GM23338 (cell line): ENCODE measurements around the gene TAF10. TPM values are rescaled to one million over a fixed set of nuclear protein-coding genes. Genes with fewer than 3 reads are reported as not detected.

ENCODE experiments used
- ATAC-seq: fragments of 200-7000 bp; cut with Tn5 transposase; 3 replicates; pipeline ENCODE4 v1.9.1; 2020
- DNase-seq: peaks from one replicate; pipeline ENCODE4 v3.0.0-alpha.2; 2015; ENCODE audit warnings: low spot score
- H2AFZ ChIP-seq: fragments of 200-600 bp; sonication (generic); 2 replicates; pipeline ENCODE4 v1.8.0; 2016; ENCODE audit warnings: antibody characterized with exemption, mild to moderate bottlenecking, moderate library complexity
- H3F3A ChIP-seq: fragments of 200-600 bp; sonication (generic); replicated peaks from 2 replicates; pipeline ENCODE4 v1.8.0; 2017; ENCODE audit warnings: antibody characterized with exemption, mixed run types, low read depth
- H3K27ac ChIP-seq: fragments of 200-600 bp; sonication (generic); 2 replicates; pipeline ENCODE4 v1.6.1; 2016; ENCODE audit warnings: low read depth
- H3K27me3 ChIP-seq: fragments of 200-600 bp; sonication (generic); 2 replicates; pipeline ENCODE4 v1.8.0; 2016; ENCODE audit warnings: mild to moderate bottlenecking, mixed run types, moderate library complexity; ENCODE audit not compliant: insufficient read depth
- H3K36me3 ChIP-seq: fragments of 200-600 bp; sonication (generic); 2 replicates; pipeline ENCODE4 v1.8.0; 2016; ENCODE audit warnings: mild to moderate bottlenecking; ENCODE audit not compliant: insufficient read depth
- H3K4me1 ChIP-seq: fragments of 200-600 bp; sonication (generic); 2 replicates; pipeline ENCODE4 v1.8.0; 2016; ENCODE audit warnings: mild to moderate bottlenecking, moderate library complexity; ENCODE audit not compliant: insufficient read depth
- H3K4me2 ChIP-seq: fragments of 200-600 bp; sonication (generic); 2 replicates; pipeline ENCODE4 v1.7.1; 2017; ENCODE audit warnings: mixed run types
- H3K4me3 ChIP-seq: fragments of 200-600 bp; sonication (generic); 2 replicates; pipeline ENCODE4 v1.6.1; 2016; ENCODE audit warnings: mixed run types
- H3K79me2 ChIP-seq: fragments of 200-600 bp; sonication (generic); replicated peaks from 2 replicates; pipeline ENCODE4 v1.8.0; 2017; ENCODE audit warnings: mild to moderate bottlenecking; ENCODE audit not compliant: insufficient read depth
- H3K9me2 ChIP-seq: fragments of 200-600 bp; sonication (generic); 2 replicates; pipeline ENCODE4 v1.8.0; 2017; ENCODE audit not compliant: insufficient read depth
- H4K20me1 ChIP-seq: fragments of 200-600 bp; sonication (generic); replicated peaks from 2 replicates; pipeline ENCODE4 v1.8.0; 2017; ENCODE audit warnings: mild to moderate bottlenecking; ENCODE audit not compliant: insufficient read depth
- H3K27ac Mint-ChIP-seq: 2 replicates; pipeline ENCODE4 v1.8.0; 2020; ENCODE audit warnings: inconsistent platforms, mild to moderate bottlenecking, moderate library complexity, mixed read lengths
- H3K27me3 Mint-ChIP-seq: 3 replicates; pipeline ENCODE4 v1.8.0; 2022; ENCODE audit warnings: low read depth, mild to moderate bottlenecking, moderate library complexity, mixed read lengths, inconsistent platforms; ENCODE audit not compliant: insufficient read depth, poor library complexity
- H3K36me3 Mint-ChIP-seq: 3 replicates; pipeline ENCODE4 v1.8.0; 2021; ENCODE audit warnings: low read depth, mild to moderate bottlenecking, inconsistent platforms, moderate library complexity, mixed read lengths
- H3K4me1 Mint-ChIP-seq: 3 replicates; pipeline ENCODE4 v1.8.0; 2020; ENCODE audit warnings: mild to moderate bottlenecking, inconsistent platforms, mixed read lengths
- H3K4me3 Mint-ChIP-seq: 3 replicates; pipeline ENCODE4 v1.8.0; 2021; ENCODE audit warnings: moderate library complexity, mild to moderate bottlenecking, inconsistent platforms, mixed read lengths
- H3K9me3 Mint-ChIP-seq: 3 replicates; pipeline ENCODE4 v1.8.0; 2020; ENCODE audit warnings: moderate library complexity, mild to moderate bottlenecking, inconsistent platforms, mixed read lengths
- CREB1 ChIP-seq: fragments of 250-450 bp; sonication (Bioruptor Pico); IDR thresholded peaks from 2 replicates; pipeline ENCODE4 v1.5.0; 2020; ENCODE audit warnings: low read depth, mild to moderate bottlenecking, moderate library complexity
- CTCF ChIP-seq, 2 experiments: fragments of 200-600 bp in 1 of 2; sonication (generic) in 1 of 2; conservative IDR thresholded peaks; 2 replicates each; pipeline versions ENCODE4 v1.5.1 to v1.6.1; 2016 to 2017; ENCODE audit warnings: antibody characterized with exemption in 2 of 2, low read depth in 2 of 2, mild to moderate bottlenecking in 2 of 2, moderate library complexity in 1 of 2
- EZH2 ChIP-seq: fragments of 200-600 bp; sonication (generic); IDR thresholded peaks from one replicate; pipeline ENCODE4 v1.8.0; 2017; ENCODE audit warnings: antibody characterized with exemption, mild to moderate bottlenecking, low read depth; ENCODE audit not compliant: unreplicated experiment
- EZH2phosphoT487 ChIP-seq: fragments of 200-600 bp; sonication (generic); IDR thresholded peaks from one replicate; pipeline ENCODE4 v1.8.1; 2018; ENCODE audit warnings: antibody characterized with exemption; ENCODE audit not compliant: unreplicated experiment
- NANOG ChIP-seq: IDR thresholded peaks from 2 replicates; pipeline ENCODE4 v1.6.1; 2016; ENCODE audit warnings: antibody characterized with exemption, borderline replicate concordance
- POLR2AphosphoS5 ChIP-seq: IDR thresholded peaks from 2 replicates; pipeline ENCODE4 v1.6.1; 2016; ENCODE audit warnings: antibody characterized with exemption, low read depth
- REST ChIP-seq: IDR thresholded peaks from one replicate; pipeline ENCODE4 v1.6.1; 2018; ENCODE audit warnings: antibody characterized with exemption; ENCODE audit not compliant: unreplicated experiment
- STAT1 ChIP-seq: IDR thresholded peaks from one replicate; pipeline ENCODE4 v1.6.1; 2016; ENCODE audit warnings: antibody characterized with exemption; ENCODE audit not compliant: unreplicated experiment
- ZNF331 ChIP-seq: fragments of 250-450 bp; sonication (Bioruptor Pico); IDR thresholded peaks from 2 replicates; pipeline ENCODE4 v1.5.0; 2020; ENCODE audit warnings: low read depth, mild to moderate bottlenecking, moderate library complexity
- ZNF462 ChIP-seq: fragments of 250-450 bp; sonication (Bioruptor Pico); IDR thresholded peaks from 2 replicates; pipeline ENCODE4 v1.5.0; 2020; ENCODE audit warnings: mild to moderate bottlenecking, moderate library complexity
- polyA plus RNA-seq: library from polyadenylated mRNA; unstranded; fragments of >200 nt; fragmentation: Nextera tagmentation; extraction: Ambion mirVana; gene quantifications from 2 replicates; pipeline ENCODE4 v1.2.1, GENCODE V29; 2016
- total RNA-seq: library from RNA; depleted of rRNA; stranded (reverse); fragments of >200 nt; shearing (Covaris generic); gene quantifications from 2 replicates; pipeline ENCODE4 v1.2.3, GENCODE V29; 2014

The TAF10 gene
- total and polyA plus RNA-seq, 2 experiments from 2014 or later: 108 to 253 TPM

DNA sequence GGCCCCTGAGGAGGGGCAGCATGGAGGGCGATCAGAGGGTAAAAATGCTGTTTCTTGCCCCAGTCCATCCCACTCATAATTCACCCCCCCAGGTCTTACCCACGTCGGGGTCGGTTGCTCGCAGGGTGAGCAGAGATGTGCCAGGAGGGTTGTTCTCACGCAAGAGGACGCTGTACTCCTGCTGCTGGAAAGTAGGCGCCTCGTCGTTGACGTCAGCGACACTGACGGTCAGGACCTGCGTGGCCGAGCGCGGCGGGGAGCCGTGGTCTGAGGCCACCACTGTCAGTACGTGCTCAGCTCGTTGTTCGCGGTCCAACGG, 17.5 kb upstream of the TAF10 start:
- H3K27ac ChIP-seq: no peak overlapping the region
- no peak for ATAC-seq
- peak overlapping the region; percentile 69 for H3K4me3 ChIP-seq
- H3K27ac Mint-ChIP-seq: no peak overlapping the region
- peaks cover 9% of the 10 kb centered on the region for H3K4me1 Mint-ChIP-seq
- DNase-seq: peak; percentile 56
- no peaks in the 10 kb centered on the region; the same call in 1 of the 2 replicates for H3F3A ChIP-seq
- H3K9me3 Mint-ChIP-seq: no peaks in the 10 kb centered on the region; the same call in 2 of the 3 replicates
- no peaks in the 10 kb centered on the region; the same call in 1 of the 2 replicates for H3K4me1 ChIP-seq
- no peaks in the 10 kb centered on the region for H4K20me1 ChIP-seq
- H3K9me2 ChIP-seq: no peaks in the 10 kb centered on the region
- H3K27me3 Mint-ChIP-seq: peaks cover 38% of the 10 kb centered on the region
- H3K79me2 ChIP-seq: no peaks in the 10 kb centered on the region
- peak overlapping the region; percentile 94 for H2AFZ ChIP-seq
- H3K4me3 Mint-ChIP-seq: peak overlapping the region; percentile 69
- peaks cover 40% of the 10 kb centered on the region for H3K27me3 ChIP-seq
- H3K36me3 Mint-ChIP-seq: peaks cover 11% of the 10 kb centered on the region
- H3K4me2 ChIP-seq: peak overlapping the region; percentile 88
- no peaks in the 10 kb centered on the region for H3K36me3 ChIP-seq
- TF ChIP-seq NANOG (no peak), CREB1 (CRISPR knock-in tag) (no peak), CTCF (conservative IDR thresholded peaks at IDR 0.05; ENCODE audit: low read depth in 2 of 2) (peak; percentile 27 to 69; a peak in 3 of 4 replicates)

DNA sequence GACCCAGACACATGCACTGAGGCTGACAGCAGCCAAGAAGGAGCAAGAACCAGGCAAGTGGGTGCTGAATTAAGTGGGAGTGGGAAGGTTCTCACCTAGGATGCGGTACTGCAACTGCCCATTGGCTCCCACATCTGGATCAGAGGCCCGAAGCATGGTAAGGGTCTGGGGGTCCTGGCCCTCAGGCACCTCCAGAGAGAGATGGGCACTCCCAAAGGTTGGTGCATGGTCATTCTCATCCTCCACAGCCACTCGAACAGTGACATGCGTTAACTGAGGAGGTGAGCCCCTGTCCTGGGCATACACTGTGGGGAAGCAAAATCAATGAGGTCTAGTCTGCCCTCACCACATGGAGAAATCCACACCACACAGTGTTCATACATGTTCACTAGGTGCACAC, 16.5 kb upstream of the TAF10 start:
- no peak overlapping the region for H3K4me3 ChIP-seq
- ATAC-seq: no peak
- H3K4me2 ChIP-seq: no peak overlapping the region
- H3K4me1 ChIP-seq: no peaks in the 10 kb centered on the region; the same call in 1 of the 2 replicates
- H3K27me3 ChIP-seq: peaks cover 40% of the 10 kb centered on the region
- no peak overlapping the region for H2AFZ ChIP-seq
- Mint-ChIP-seq H3K9me3 (no peaks in the 10 kb centered on the region; the same call in 2 of the 3 replicates), H3K4me1 (peaks cover 9% of the 10 kb centered on the region), H3K27me3 (peaks cover 38% of the 10 kb centered on the region), H3K27ac (no peak overlapping the region), H3K36me3 (peaks cover 13% of the 10 kb centered on the region), H3K4me3 (0 out of 3 replicates have a peak overlapping the region, but pooled peaks have one; percentile 19)
- H3K9me2 ChIP-seq: no peaks in the 10 kb centered on the region
- no peaks in the 10 kb centered on the region for H4K20me1 ChIP-seq
- H3K27ac ChIP-seq: no peak overlapping the region
- H3K79me2 ChIP-seq: no peaks in the 10 kb centered on the region
- DNase-seq: no peak
- H3K36me3 ChIP-seq: no peaks in the 10 kb centered on the region
- no peaks in the 10 kb centered on the region; the same call in 1 of the 2 replicates for H3F3A ChIP-seq
- TF ChIP-seq POLR2AphosphoS5: no peak
- TF ChIP-seq REST: no peak
- no peak for TF ChIP-seq CREB1 (CRISPR knock-in tag)
- no peak for TF ChIP-seq ZNF331 (CRISPR knock-in tag)
- TF ChIP-seq STAT1: no peak
- no peak for TF ChIP-seq ZNF462 (CRISPR knock-in tag)
- no peak for TF ChIP-seq EZH2
- no peak for TF ChIP-seq NANOG
- no peak for TF ChIP-seq EZH2phosphoT487
